PFSK-1 (cell line): ENCODE data around the gene GPC6.

ENCODE experiments used
- FOXP2 ChIP-seq: optimal IDR thresholded peaks from 2 replicates; pipeline ENCODE3; 2011; ENCODE audit warnings: borderline replicate concordance, control low read depth, inconsistent platforms; ENCODE audit not compliant: insufficient read depth; ENCODE audit errors: extremely low read length, extremely low read depth
- POLR2AphosphoS5 ChIP-seq: IDR thresholded peaks from 2 replicates; pipeline ENCODE4 v1.6.1; 2012; ENCODE audit warnings: low read depth, mild to moderate bottlenecking, control low read depth, low read length, moderate library complexity
- REST ChIP-seq, 2 experiments: IDR thresholded peaks; 2 replicates each; pipeline versions ENCODE4 v1.6.1 to v1.8.0; 2011 to 2012; ENCODE audit warnings: low read depth in 2 of 2, low read length in 2 of 2, control low read depth in 1 of 2, inconsistent platforms in 1 of 2, mild to moderate bottlenecking in 1 of 2, moderate library complexity in 1 of 2; ENCODE audit not compliant: insufficient read depth in 1 of 2
- SIN3A ChIP-seq: IDR thresholded peaks from 2 replicates; pipeline ENCODE4 v1.6.1; 2012; ENCODE audit warnings: mild to moderate bottlenecking, low read length, moderate library complexity, borderline replicate concordance; ENCODE audit not compliant: insufficient read depth
- TAF1 ChIP-seq: IDR thresholded peaks from 2 replicates; pipeline ENCODE4 v1.6.1; 2012; ENCODE audit warnings: low read length, control low read depth, borderline replicate concordance; ENCODE audit not compliant: insufficient read depth

Gene GPC6

GRCh38 chr13:94345374-94346195, 1119.0 kb downstream of the GPC6 start:
- TF ChIP-seq TAF1 (no peak), FOXP2 (no peak), POLR2AphosphoS5 (no peak), REST (IDR thresholded peaks at IDR 0.05; ENCODE audit: insufficient read depth in 1 of 2, low read depth in 2 of 2, low read length in 2 of 2) (no peak), SIN3A (no peak)

GRCh38 chr13:94346261-94347019, 1119.8 kb downstream of the GPC6 start:
- TF ChIP-seq FOXP2, result no peak
- no peak for TF ChIP-seq REST (IDR thresholded peaks at IDR 0.05; ENCODE audit: insufficient read depth in 1 of 2, low read depth in 2 of 2, low read length in 2 of 2)
- no peak for TF ChIP-seq SIN3A
- TF ChIP-seq TAF1, result no peak
- no peak for TF ChIP-seq POLR2AphosphoS5

DNA sequence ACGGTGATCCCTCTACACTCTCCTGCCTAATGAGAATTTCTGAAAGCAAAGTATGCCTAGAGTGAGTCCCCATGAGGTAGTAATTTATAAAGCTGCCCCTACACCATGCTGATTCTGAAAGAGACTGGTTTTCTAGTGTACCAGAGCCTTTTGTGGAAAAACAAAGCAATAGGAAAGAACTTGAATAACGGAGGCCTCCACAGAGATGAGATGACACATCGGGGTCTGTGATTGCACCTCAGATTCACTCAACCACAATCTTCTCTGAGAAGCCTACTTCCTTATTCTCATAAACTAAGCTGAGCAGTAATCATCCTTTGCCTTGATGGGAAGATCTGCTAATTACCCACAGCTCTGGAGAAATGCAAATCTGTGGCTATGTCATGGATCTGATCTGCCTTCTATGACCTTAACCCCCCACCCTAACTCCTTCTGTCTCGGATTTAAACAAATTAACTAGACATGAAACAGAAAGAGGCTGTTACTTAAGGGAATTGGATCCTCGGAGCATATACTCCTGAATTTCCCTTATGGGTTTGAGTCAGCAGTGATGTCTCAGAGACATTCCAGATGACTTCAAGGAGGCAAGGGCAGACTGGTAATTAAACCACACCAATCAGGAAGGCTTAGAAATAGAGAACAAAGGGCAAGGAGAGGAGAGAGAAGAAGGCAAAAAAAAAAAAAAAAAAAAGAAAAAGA, 1124.8 kb downstream of the GPC6 start:
- TF ChIP-seq TAF1, result no peak
- no peak for TF ChIP-seq FOXP2
- TF ChIP-seq REST (IDR thresholded peaks at IDR 0.05; ENCODE audit: insufficient read depth in 1 of 2, low read depth in 2 of 2, low read length in 2 of 2), result no peak
- TF ChIP-seq SIN3A, result no peak
- no peak for TF ChIP-seq POLR2AphosphoS5

GRCh38 chr13:94352057-94352456, 1125.5 kb downstream of the GPC6 start:
- TF ChIP-seq FOXP2 (no peak), REST (IDR thresholded peaks at IDR 0.05; ENCODE audit: insufficient read depth in 1 of 2, low read depth in 2 of 2, low read length in 2 of 2) (no peak), TAF1 (no peak), SIN3A (no peak), POLR2AphosphoS5 (no peak)
